ENCODE results near the gene HOXA3.

HOXA3 gene

GRCh38 chr7:27128776-27129728 is 23.3 kb downstream of the HOXA3 start:
- no peak for DNase-seq (ENCODE audit: low read depth)

- peak; percentile 60 for DNase-seq (ENCODE audit: low read depth)
Observed at GRCh38 chr7:27128034-27128433, 24.3 kb downstream of the HOXA3 start.

GRCh38 chr7:27126596-27127327 is 25.6 kb downstream of the HOXA3 start:
- DNase-seq (ENCODE audit: low read depth), result no peak

- DNase-seq (ENCODE audit: low read depth), result no peak
Observed at GRCh38 chr7:27125986-27126394, 26.4 kb downstream of the HOXA3 start.

- DNase-seq (ENCODE audit: low read depth), result no peak
Observed at GRCh38 chr7:27124902-27125689, 27.3 kb downstream of the HOXA3 start.

- peak; percentile 95 for DNase-seq (ENCODE audit: low read depth)
Observed at GRCh38 chr7:27124096-27124901, 28.1 kb downstream of the HOXA3 start.

- DNase-seq (ENCODE audit: low read depth), result no peak
Observed at GRCh38 chr7:27123477-27124053, 28.8 kb downstream of the HOXA3 start.

GRCh38 chr7:27123007-27123476 is 29.3 kb downstream of the HOXA3 start:
- DNase-seq (ENCODE audit: low read depth), result no peak

- no peak for DNase-seq (ENCODE audit: low read depth)
Observed at GRCh38 chr7:27122077-27122910, 30.1 kb downstream of the HOXA3 start.

- DNase-seq (ENCODE audit: low read depth), result no peak
Observed at GRCh38 chr7:27121684-27122076, 30.7 kb downstream of the HOXA3 start.

- DNase-seq (ENCODE audit: low read depth), result no peak
Observed at GRCh38 chr7:27119412-27119911, 32.9 kb downstream of the HOXA3 start.

- no peak for DNase-seq (ENCODE audit: low read depth)
Observed at GRCh38 chr7:27118580-27118979, 33.8 kb downstream of the HOXA3 start.

GRCh38 chr7:27117887-27118491 is 34.4 kb downstream of the HOXA3 start:
- peak; percentile 93 for DNase-seq (ENCODE audit: low read depth)

- DNase-seq (ENCODE audit: low read depth), result no peak
Observed at GRCh38 chr7:27116962-27117886, 35.2 kb downstream of the HOXA3 start.

- no peak for DNase-seq (ENCODE audit: low read depth)
Observed at GRCh38 chr7:27116031-27116961, 36.1 kb downstream of the HOXA3 start.

- DNase-seq (ENCODE audit: low read depth), result peak; percentile 85
Observed at GRCh38 chr7:27115221-27116026, 37.0 kb downstream of the HOXA3 start.
